HG02623 (cell line): Measurements from ENCODE around the gene PRIM2.
A peak's percentile ranks its signal among the peaks of the same experiment; 100 is the strongest.
"Not testable (repeated sequence)": the region's sequence is repeated elsewhere in the genome, so short reads cannot be mapped to it uniquely, and the experiment has no call there.

Source experiments
- ATAC-seq: cut with Tn5 transposase; IDR thresholded peaks from one replicate; pipeline ENCODE4 v1.9.1; 2021; ENCODE audit warnings: moderate library complexity; ENCODE audit not compliant: unreplicated experiment

PRIM2 gene

GRCh38 chr6:57307850-57308249 lies 9.6 kb upstream of the PRIM2 start:
- ATAC-seq = no peak

GRCh38 chr6:57308755-57309154 lies 8.7 kb upstream of the PRIM2 start:
- not testable (repeated sequence) for ATAC-seq

GRCh38 chr6:57310095-57310816 lies 7.2 kb upstream of the PRIM2 start:
- not testable (repeated sequence) for ATAC-seq

- ATAC-seq = no peak
Observed at GRCh38 chr6:57310817-57311157, 6.6 kb upstream of the PRIM2 start.

GRCh38 chr6:57311300-57312003 lies 6.0 kb upstream of the PRIM2 start:
- ATAC-seq = not testable (repeated sequence)

- no peak for ATAC-seq
Observed at GRCh38 chr6:57312004-57312345, 5.5 kb upstream of the PRIM2 start.

- no peak for ATAC-seq
Observed at GRCh38 chr6:57313009-57313408, 4.4 kb upstream of the PRIM2 start.

- no peak for ATAC-seq
Observed at GRCh38 chr6:57313711-57314471, 3.5 kb upstream of the PRIM2 start.

- ATAC-seq = no peak
Observed at GRCh38 chr6:57315111-57315510, 2.3 kb upstream of the PRIM2 start.

GRCh38 chr6:57315851-57316250 lies 1.6 kb upstream of the PRIM2 start:
- no peak for ATAC-seq

- peak; percentile 91 for ATAC-seq
Observed at GRCh38 chr6:57316581-57317059, 810 bp upstream of the PRIM2 start.

GRCh38 chr6:57324538-57324937 lies 7.1 kb downstream of the PRIM2 start:
- no peak for ATAC-seq

GRCh38 chr6:57327311-57327710 lies 9.9 kb downstream of the PRIM2 start:
- ATAC-seq = no peak

- no peak for ATAC-seq
Observed at GRCh38 chr6:57328074-57328473, 10.6 kb downstream of the PRIM2 start.

- no peak for ATAC-seq
Observed at GRCh38 chr6:57329933-57330332, 12.5 kb downstream of the PRIM2 start.

- ATAC-seq = no peak
Observed at GRCh38 chr6:57342148-57342669, 24.8 kb downstream of the PRIM2 start.

GRCh38 chr6:57343342-57343741 lies 25.9 kb downstream of the PRIM2 start:
- not testable (repeated sequence) for ATAC-seq

- not testable (repeated sequence) for ATAC-seq
Observed at GRCh38 chr6:57346715-57347114, 29.3 kb downstream of the PRIM2 start.

GRCh38 chr6:57347597-57347996 lies 30.2 kb downstream of the PRIM2 start:
- ATAC-seq = not testable (repeated sequence)

GRCh38 chr6:57350443-57350842 lies 33.0 kb downstream of the PRIM2 start:
- ATAC-seq = peak; percentile 51

GRCh38 chr6:57352596-57352995 lies 35.2 kb downstream of the PRIM2 start:
- ATAC-seq = not testable (repeated sequence)
